Left ventricle myocardium inferior (tissue), 1 donor: Measurements from ENCODE around the gene SPATC1L. TPM values are rescaled to one million over a fixed set of nuclear protein-coding genes. Genes with fewer than 3 reads are reported as not detected.

Source experiments
- DNase-seq: peaks from one replicate; pipeline ENCODE4 v3.0.0-alpha.2; 2020
- H3K27ac ChIP-seq: fragments of 200-600 bp; replicated peaks from 2 replicates; pipeline ENCODE4 v1.8.0; 2021
- H3K27me3 ChIP-seq: fragments of 200-600 bp; 2 replicates; pipeline ENCODE4 v1.8.0; 2021; ENCODE audit warnings: low read depth
- H3K36me3 ChIP-seq: fragments of 200-600 bp; 2 replicates; pipeline ENCODE4 v1.8.0; 2021
- H3K4me1 ChIP-seq: fragments of 200-600 bp; 2 replicates; pipeline ENCODE4 v1.8.0; 2021
- H3K4me3 ChIP-seq: fragments of 200-600 bp; 2 replicates; pipeline ENCODE4 v1.8.0; 2021; ENCODE audit warnings: mild to moderate bottlenecking, moderate library complexity
- H3K9me3 ChIP-seq: fragments of 200-600 bp; replicated peaks from 2 replicates; pipeline ENCODE4 v1.8.0; 2021
- intact Hi-C: fragments of 100-400 bp; cut with micrococcal nuclease; formaldehyde crosslinking; loops from one replicate; pipeline ENCODE4 v1.11.0; 2022
- total RNA-seq: library from RNA; stranded (reverse); fragmentation: NEBNext Ultra II Directional; extraction: Animal tissue kit (Norgen Biotek cat#: 25700); gene quantifications from one replicate; pipeline ENCODE4 v1.2.1, GENCODE V29; 2021
- TF ChIP-seq, protein P1 (sequence below): fragments of 200-600 bp; IDR thresholded peaks from 2 replicates; pipeline ENCODE4 v1.8.0; 2021; ENCODE audit warnings: antibody characterized with exemption, mild to moderate bottlenecking, borderline replicate concordance
- donor health status: DM: no; HTN: yes; CAD: no; lungs with severe emphysema.

Gene SPATC1L
- total RNA-seq, 1 donor from 2014 or later = 7.0 TPM

DNA sequence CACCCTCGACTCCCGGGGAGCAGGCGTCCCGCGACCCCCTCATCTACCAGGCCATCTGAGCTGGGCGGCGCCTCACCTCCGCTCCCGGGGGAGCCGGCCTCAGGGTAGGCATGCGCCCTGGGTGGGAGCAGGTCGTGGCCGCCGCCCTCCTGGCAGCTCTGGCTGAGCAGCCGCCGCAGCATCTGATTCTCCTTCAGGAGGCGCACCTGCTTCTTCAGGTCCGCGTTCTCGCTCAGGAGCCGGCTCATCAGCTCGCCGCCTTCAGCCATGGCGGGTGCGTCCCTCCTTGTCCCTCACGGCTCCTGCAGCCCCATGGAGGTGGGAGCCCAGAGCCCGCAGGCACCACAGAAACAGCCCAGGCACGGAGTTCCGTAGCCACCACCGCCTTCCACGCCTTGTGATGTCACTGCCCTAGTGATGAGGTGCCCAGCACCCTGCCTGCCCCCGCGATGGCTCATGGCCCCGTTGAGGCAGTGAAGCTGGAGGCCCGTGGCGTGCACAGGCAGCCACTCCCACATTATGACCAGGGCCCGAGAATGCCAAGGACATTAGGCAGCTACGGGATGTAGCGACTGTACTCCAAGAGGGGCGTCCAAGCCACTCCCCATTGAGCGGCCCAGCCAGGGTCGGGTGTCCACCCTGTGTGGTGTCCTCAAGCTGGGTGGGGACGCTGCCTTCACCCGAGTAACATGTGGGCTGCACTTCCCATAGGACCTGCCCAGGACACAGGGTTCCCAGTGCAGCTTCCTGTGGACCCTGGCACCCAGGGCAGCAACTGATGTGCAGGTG is 1.5 kb downstream of the SPATC1L start:
- peak; percentile 42 for DNase-seq
- Histone ChIP-seq H3K9me3 (no peaks in the 10 kb centered on the region), H3K27me3 (no peaks in the 10 kb centered on the region), H3K4me1 (peaks cover 34% of the 10 kb centered on the region), H3K27ac (peak overlapping the region; percentile 60), H3K4me3 (no peak overlapping the region), H3K36me3 (no peaks in the 10 kb centered on the region)
- intact Hi-C loops = no loop called here
- TF ChIP-seq, protein P1, sequence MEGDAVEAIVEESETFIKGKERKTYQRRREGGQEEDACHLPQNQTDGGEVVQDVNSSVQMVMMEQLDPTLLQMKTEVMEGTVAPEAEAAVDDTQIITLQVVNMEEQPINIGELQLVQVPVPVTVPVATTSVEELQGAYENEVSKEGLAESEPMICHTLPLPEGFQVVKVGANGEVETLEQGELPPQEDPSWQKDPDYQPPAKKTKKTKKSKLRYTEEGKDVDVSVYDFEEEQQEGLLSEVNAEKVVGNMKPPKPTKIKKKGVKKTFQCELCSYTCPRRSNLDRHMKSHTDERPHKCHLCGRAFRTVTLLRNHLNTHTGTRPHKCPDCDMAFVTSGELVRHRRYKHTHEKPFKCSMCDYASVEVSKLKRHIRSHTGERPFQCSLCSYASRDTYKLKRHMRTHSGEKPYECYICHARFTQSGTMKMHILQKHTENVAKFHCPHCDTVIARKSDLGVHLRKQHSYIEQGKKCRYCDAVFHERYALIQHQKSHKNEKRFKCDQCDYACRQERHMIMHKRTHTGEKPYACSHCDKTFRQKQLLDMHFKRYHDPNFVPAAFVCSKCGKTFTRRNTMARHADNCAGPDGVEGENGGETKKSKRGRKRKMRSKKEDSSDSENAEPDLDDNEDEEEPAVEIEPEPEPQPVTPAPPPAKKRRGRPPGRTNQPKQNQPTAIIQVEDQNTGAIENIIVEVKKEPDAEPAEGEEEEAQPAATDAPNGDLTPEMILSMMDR = no peak

DNA sequence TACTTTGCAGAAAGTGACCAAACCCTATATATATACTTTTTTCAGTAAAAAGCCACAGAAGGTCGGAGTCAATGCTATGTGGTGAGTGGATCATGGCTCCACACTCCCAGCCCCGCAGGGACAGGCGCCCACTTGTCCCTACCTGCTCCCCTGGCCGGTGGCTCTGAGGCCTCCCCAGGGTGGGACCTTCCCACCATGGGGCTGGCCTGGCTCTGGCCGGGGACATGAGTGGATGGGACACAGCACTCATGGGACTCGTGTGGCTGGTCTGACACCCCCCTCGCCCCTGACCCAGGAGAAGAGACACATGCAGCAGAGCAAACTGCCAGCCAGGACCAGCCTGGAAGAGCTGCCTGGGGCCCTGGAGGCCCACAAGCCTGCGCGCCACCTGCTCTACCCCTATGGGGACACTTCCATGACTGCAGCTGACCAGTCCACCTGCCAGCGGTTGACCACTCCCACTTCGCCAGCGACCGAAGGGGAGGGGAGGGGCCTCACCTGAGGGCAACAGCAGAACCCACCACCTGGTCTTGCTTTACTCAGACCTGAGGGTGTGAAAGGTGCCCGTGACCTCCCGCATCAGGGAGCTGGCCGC is 2.2 kb downstream of the SPATC1L start:
- no peak overlapping the region for H3K4me3 ChIP-seq
- H3K27me3 ChIP-seq = no peaks in the 10 kb centered on the region
- DNase-seq = no peak
- H3K4me1 ChIP-seq = peaks cover 27% of the 10 kb centered on the region
- peak overlapping the region; percentile 60 for H3K27ac ChIP-seq
- H3K9me3 ChIP-seq = no peaks in the 10 kb centered on the region
- intact Hi-C loops = no loop called here
- no peaks in the 10 kb centered on the region for H3K36me3 ChIP-seq
- TF ChIP-seq, protein P1 = no peak

DNA sequence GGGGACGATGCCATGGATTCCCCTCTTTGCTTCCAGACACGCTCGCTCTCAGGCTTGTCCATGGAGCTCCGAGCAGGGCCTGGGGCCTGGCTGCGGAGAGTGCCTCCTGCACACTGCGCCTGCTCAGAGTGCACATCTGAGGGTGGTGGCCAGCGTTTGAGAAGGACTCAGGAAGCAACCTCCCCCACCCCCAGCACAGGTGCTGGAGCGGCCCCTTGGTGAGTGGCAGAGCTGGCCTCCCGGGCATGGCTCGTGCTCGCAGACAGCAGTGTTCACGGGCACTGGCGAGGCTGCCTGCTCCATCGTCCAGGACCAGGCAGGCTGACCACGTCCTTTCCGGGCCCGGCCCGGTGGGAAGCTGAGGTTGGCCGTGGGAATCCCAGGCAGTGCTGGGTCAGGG is 2.8 kb downstream of the SPATC1L start:
- Histone ChIP-seq H3K27me3 (no peaks in the 10 kb centered on the region), H3K27ac (no peak overlapping the region), H3K9me3 (peaks cover 5% of the 10 kb centered on the region), H3K4me3 (no peak overlapping the region), H3K36me3 (no peaks in the 10 kb centered on the region), H3K4me1 (peaks cover 26% of the 10 kb centered on the region)
- intact Hi-C loops = no loop called here
- TF ChIP-seq, protein P1 = no peak
- no peak for DNase-seq

DNA sequence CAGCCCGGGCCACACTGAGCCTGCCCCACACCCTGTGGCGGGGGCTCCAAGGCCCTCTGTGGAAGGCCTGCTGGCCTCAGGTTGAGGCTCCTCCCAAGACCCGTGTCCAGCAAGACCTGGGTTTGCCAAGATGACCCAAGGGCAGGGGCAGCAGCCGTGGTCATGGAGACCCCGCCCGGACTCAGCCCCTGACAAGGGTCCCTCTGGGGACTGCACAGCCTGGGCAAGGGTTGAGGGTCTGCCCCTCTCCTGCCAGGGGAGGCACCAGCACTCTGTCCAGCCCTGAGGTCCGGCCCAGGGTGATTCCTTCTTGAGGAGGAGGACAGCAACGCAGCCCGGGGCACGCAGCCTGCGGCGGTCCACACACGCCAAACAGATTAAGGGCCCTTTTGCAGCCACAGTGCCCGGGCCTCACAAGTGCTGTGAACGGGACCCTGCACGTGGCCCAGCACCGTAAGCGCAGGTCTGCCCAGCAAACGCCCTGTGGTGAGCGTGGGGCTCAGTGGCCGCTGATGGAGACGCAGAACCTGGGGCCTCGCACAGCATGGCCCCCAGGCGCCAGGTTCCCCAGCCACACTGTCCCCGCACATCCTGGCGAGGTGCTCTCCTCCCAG is 3.4 kb downstream of the SPATC1L start:
- H3K27ac ChIP-seq = no peak overlapping the region
- H3K36me3 ChIP-seq = no peaks in the 10 kb centered on the region
- H3K27me3 ChIP-seq = no peaks in the 10 kb centered on the region
- DNase-seq = no peak
- H3K4me3 ChIP-seq = no peak overlapping the region
- H3K9me3 ChIP-seq = peaks cover 5% of the 10 kb centered on the region
- peaks cover 26% of the 10 kb centered on the region for H3K4me1 ChIP-seq
- intact Hi-C loops = no loop called here
- TF ChIP-seq, protein P1 = no peak

DNA sequence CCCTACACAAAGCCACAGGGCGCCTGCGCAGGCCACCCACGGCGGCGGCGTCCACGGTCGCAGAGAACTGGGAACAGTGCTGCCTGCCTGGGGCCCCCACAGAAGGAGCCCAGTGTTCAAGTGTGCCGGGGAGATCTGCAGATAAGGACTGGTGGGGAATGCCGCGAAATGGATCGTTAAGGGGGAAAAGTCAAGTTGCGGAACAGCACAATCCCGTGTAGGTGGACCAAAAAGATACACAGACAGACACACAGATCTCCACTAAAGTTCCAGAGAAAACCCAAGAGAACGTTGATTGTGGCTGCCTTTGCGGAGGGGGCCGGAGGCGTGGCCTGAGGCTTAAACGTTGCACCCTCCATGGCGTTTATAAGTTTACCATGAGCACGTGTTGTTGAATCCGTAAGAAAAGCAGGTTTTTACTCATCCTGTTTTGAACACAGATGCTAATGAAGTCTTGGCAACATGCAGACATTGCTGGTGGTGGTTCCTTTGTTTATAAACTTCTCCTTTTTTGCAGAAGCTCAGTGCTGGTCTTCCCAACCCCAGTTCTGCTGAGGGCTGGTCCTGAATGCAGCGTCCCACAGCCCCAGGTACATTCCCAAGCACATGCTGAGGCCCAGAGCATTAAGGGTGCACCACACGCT is 4.1 kb downstream of the SPATC1L start:
- Histone ChIP-seq H3K4me1 (peaks cover 20% of the 10 kb centered on the region), H3K27ac (no peak overlapping the region), H3K27me3 (no peaks in the 10 kb centered on the region), H3K4me3 (no peak overlapping the region), H3K36me3 (no peaks in the 10 kb centered on the region), H3K9me3 (peaks cover 6% of the 10 kb centered on the region)
- TF ChIP-seq, protein P1 = no peak
- intact Hi-C loops = no loop called here
- no peak for DNase-seq
